HCT116 (cell line): ENCODE data around the gene TFEB.

Experiments used
- CEBPB ChIP-seq: IDR thresholded peaks from 2 replicates; pipeline ENCODE4 v1.6.1; 2012; ENCODE audit warnings: low read depth
- CTCF ChIP-seq, 3 experiments: fragments of 200-600 bp in 1 of 3; sonication (generic) in 1 of 3; IDR thresholded peaks in 2 of 3; conservative IDR thresholded peaks in 1 of 3; 2 replicates each; pipeline ENCODE4 v1.5.1; 2012 to 2017; ENCODE audit warnings: low read depth in 2 of 3, low read length in 2 of 3, antibody characterized with exemption in 1 of 3, borderline replicate concordance in 1 of 3, control low read depth in 1 of 3, mild to moderate bottlenecking in 1 of 3, mixed read lengths in 1 of 3, mixed run types in 1 of 3, moderate library complexity in 1 of 3; ENCODE audit not compliant: insufficient read depth in 1 of 3
- ELF1 ChIP-seq: IDR thresholded peaks from 2 replicates; pipeline ENCODE4 v1.6.1; 2012; ENCODE audit warnings: low read depth, borderline replicate concordance
- POLR2A ChIP-seq: IDR thresholded peaks from 2 replicates; pipeline ENCODE4 v1.7.0; 2011; ENCODE audit warnings: borderline replicate concordance; ENCODE audit not compliant: insufficient read depth, insufficient read length; ENCODE audit errors: extremely low read depth
- RAD21 ChIP-seq: IDR thresholded peaks from 2 replicates; pipeline ENCODE4 v1.6.1; 2012; ENCODE audit warnings: low read depth, mild to moderate bottlenecking
- SRF ChIP-seq: IDR thresholded peaks from 2 replicates; pipeline ENCODE4 v1.6.1; 2012; ENCODE audit warnings: low read depth

- TF ChIP-seq CTCF (IDR thresholded peaks at IDR 0.05 in 2 of 3, conservative IDR thresholded peaks at IDR 0.05 in 1 of 3; ENCODE audit: borderline replicate concordance in 1 of 3, insufficient read depth in 1 of 3, low read depth in 2 of 3, low read length in 2 of 3) (no peak), POLR2A (no peak), SRF (no peak), CEBPB (no peak), ELF1 (no peak), RAD21 (no peak)
These were observed 92.2 kb downstream of the TFEB start for GRCh38 chr6:41642960-41643898.
